Measurements from ENCODE around the gene RTKN. TPM values are rescaled to one million over a fixed set of nuclear protein-coding genes. Genes with fewer than 3 reads are reported as not detected.

RTKN gene
- polyA plus RNA-seq, 1 of the 3 experiments (the other 2 are of a cell fraction): 22.6 TPM

GRCh38 chr2:74401891-74402290, 39.8 kb downstream of the RTKN start (continued):
- TF ChIP-seq USF2 (IDR thresholded peaks at IDR 0.05; ENCODE audit: borderline replicate concordance, low read depth, low read length): no peak
- no peak for TF ChIP-seq TAF1 (IDR thresholded peaks at IDR 0.05; ENCODE audit: borderline replicate concordance, low read depth, low read length)

GRCh38 chr2:74399785-74400184, 42.0 kb downstream of the RTKN start:
- Histone ChIP-seq H3K27me3 (ENCODE audit: insufficient read depth) (no peaks in the 10 kb centered on the region), H3K79me2 (ENCODE audit: insufficient read depth) (no peaks in the 10 kb centered on the region), H3K4me1 (ENCODE audit: control insufficient read depth in 1 of 2, insufficient read depth in 2 of 2, low read depth in 1 of 2, low read length in 1 of 2) (no peaks in the 10 kb centered on the region), H3K4me2 (no peak overlapping the region), H3K9me3 (no peaks in the 10 kb centered on the region), H3K27ac (ENCODE audit: low read depth in 2 of 2, low read length in 1 of 2) (no peak overlapping the region), H3K9me2 (no peaks in the 10 kb centered on the region), H3K4me3 (ENCODE audit: low read depth in 2 of 2, low read length in 1 of 2) (no peak overlapping the region), H3K36me3 (replicated peaks in 1 of 2; ENCODE audit: control insufficient read depth in 1 of 2, insufficient read depth in 2 of 2, low read length in 1 of 2) (no peaks in the 10 kb centered on the region), H3K9ac (no peak overlapping the region), H4K20me1 (ENCODE audit: insufficient read depth) (no peaks in the 10 kb centered on the region), H2AFZ (ENCODE audit: low read depth) (peak overlapping the region; percentile 69), H3F3A (replicated peaks; ENCODE audit: insufficient read depth) (no peaks in the 10 kb centered on the region)
- POLR2A ChIA-PET: no interaction called here
- CTCF ChIA-PET: interaction anchor here (0.7 to 3.2 kb wide), 9 partner anchors 8 to 576 kb away, joined by 3 to 18 read pairs (median 4); partner anchors contain the start of gene WBP1
- TF ChIP-seq RAD21 (IDR thresholded peaks at IDR 0.05; ENCODE audit: low read length): peak; percentile 58
- no peak for TF ChIP-seq JUND (IDR thresholded peaks at IDR 0.05)
- TF ChIP-seq CTCF (IDR thresholded peaks at IDR 0.05): peak; percentile 61
- TF ChIP-seq SMC3 (IDR thresholded peaks at IDR 0.05; ENCODE audit: low read depth, low read length): peak; percentile 28; the same call in 1 of the 2 replicates
- peak; percentile 54 for DNase-seq

- Histone ChIP-seq H3K79me2 (ENCODE audit: insufficient read depth) (peaks cover 4% of the 10 kb centered on the region), H3F3A (replicated peaks; ENCODE audit: insufficient read depth) (no peaks in the 10 kb centered on the region), H3K4me1 (ENCODE audit: control insufficient read depth in 1 of 2, insufficient read depth in 2 of 2, low read depth in 1 of 2, low read length in 1 of 2) (peaks cover 0 to 2% of the 10 kb centered on the region in 2 experiments; a peak in 1 of 4 replicates), H3K4me2 (no peak overlapping the region), H3K4me3 (ENCODE audit: low read depth in 2 of 2, low read length in 1 of 2) (no peak overlapping the region), H2AFZ (ENCODE audit: low read depth) (no peak overlapping the region), H3K27me3 (ENCODE audit: insufficient read depth) (no peaks in the 10 kb centered on the region), H4K20me1 (ENCODE audit: insufficient read depth) (no peaks in the 10 kb centered on the region), H3K27ac (ENCODE audit: low read depth in 2 of 2, low read length in 1 of 2) (no peak overlapping the region), H3K9me2 (no peaks in the 10 kb centered on the region), H3K9me3 (no peaks in the 10 kb centered on the region), H3K9ac (no peak overlapping the region), H3K36me3 (replicated peaks in 1 of 2; ENCODE audit: control insufficient read depth in 1 of 2, insufficient read depth in 2 of 2, low read length in 1 of 2) (no peaks in the 10 kb centered on the region)
- ChIA-PET CTCF (interaction anchor here (1.0 kb wide), 1 partner anchor 61 kb away, joined by 4 read pairs; no protein-coding TSS in a partner anchor), POLR2A (no interaction called here)
- 84% methylated on average over 2 of the region's 2 CpGs for WGBS (ENCODE audit: low lambda C conversion rate)
- no peak for DNase-seq
- TF ChIP-seq NRF1 (IDR thresholded peaks at IDR 0.05; ENCODE audit: low read depth, low read length): no peak
- TF ChIP-seq EZH2phosphoT487 (IDR thresholded peaks at IDR 0.05; ENCODE audit: borderline replicate concordance, low read depth): no peak
- TF ChIP-seq GATA2 (CRISPR knock-in tag; IDR thresholded peaks at IDR 0.05): no peak
- no peak for TF ChIP-seq USF2 (IDR thresholded peaks at IDR 0.05; ENCODE audit: borderline replicate concordance, low read depth, low read length)
These were observed 45.6 kb downstream of the RTKN start for GRCh38 chr2:74396149-74396548.
